Measurements from ENCODE around the gene EPHA4.

DNA sequence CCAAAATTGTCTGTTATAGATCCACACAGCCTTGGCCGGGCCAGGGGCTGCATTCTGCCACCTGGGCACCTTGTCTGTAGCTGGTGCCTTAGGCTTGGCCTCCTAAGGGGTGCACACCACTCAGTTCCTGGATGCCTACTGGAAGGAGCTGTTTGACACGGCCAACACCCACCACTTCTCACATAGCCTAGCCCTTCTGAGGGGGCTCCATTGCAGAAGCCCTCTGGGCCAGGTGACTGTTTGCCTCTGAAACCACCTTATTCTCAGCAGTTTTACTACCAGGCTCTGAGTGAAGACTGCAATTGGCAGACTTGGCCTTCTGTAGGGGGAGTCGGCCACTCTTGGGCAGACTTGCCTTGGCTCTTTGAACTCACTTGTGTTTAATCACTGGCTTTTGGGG, 39.5 kb downstream of the EPHA4 start:
- TF ChIP-seq, protein P1, sequence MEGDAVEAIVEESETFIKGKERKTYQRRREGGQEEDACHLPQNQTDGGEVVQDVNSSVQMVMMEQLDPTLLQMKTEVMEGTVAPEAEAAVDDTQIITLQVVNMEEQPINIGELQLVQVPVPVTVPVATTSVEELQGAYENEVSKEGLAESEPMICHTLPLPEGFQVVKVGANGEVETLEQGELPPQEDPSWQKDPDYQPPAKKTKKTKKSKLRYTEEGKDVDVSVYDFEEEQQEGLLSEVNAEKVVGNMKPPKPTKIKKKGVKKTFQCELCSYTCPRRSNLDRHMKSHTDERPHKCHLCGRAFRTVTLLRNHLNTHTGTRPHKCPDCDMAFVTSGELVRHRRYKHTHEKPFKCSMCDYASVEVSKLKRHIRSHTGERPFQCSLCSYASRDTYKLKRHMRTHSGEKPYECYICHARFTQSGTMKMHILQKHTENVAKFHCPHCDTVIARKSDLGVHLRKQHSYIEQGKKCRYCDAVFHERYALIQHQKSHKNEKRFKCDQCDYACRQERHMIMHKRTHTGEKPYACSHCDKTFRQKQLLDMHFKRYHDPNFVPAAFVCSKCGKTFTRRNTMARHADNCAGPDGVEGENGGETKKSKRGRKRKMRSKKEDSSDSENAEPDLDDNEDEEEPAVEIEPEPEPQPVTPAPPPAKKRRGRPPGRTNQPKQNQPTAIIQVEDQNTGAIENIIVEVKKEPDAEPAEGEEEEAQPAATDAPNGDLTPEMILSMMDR (conservative IDR thresholded peaks at IDR 0.05; ENCODE audit: low read depth, low read length) = no peak
- TF ChIP-seq EZH2 (IDR thresholded peaks at IDR 0.05; ENCODE audit: low read length, unreplicated experiment) = no peak
- TF ChIP-seq EZH2phosphoT487 (IDR thresholded peaks at IDR 0.05; ENCODE audit: borderline replicate concordance, low read length) = no peak
